Measurements from ENCODE around the gene KCTD15. TPM values are rescaled to one million over a fixed set of nuclear protein-coding genes. Genes with fewer than 3 reads are reported as not detected.

KCTD15 gene
- total and polyA plus RNA-seq, 5 donors, result 10.3 to 14.6 (median 10.9) TPM

GRCh38 chr19:33832633-33833032 lies 36.0 kb downstream of the KCTD15 start:
- WGBS, result 58% methylated on average over 7 of the region's 7 CpGs
- Histone ChIP-seq H3K27me3 (ENCODE audit: control insufficient read depth, insufficient read depth) (no peaks in the 10 kb centered on the region), H3K27ac (ENCODE audit: low read length) (no peak overlapping the region), H3K4me1 (ENCODE audit: control insufficient read depth, insufficient read depth, low read length) (no peaks in the 10 kb centered on the region), H3K4me3 (ENCODE audit: low read length) (no peak overlapping the region), H3K9me3 (ENCODE audit: control insufficient read depth, low read length) (no peaks in the 10 kb centered on the region)
- intact Hi-C loops (cut with DNase I), result no loop called here
- DNase-seq (no peak), ATAC-seq (no peak)

GRCh38 chr19:33840382-33840781 lies 43.7 kb downstream of the KCTD15 start:
- Histone ChIP-seq H3K9me3 (ENCODE audit: control insufficient read depth, low read length) (no peaks in the 10 kb centered on the region), H3K27me3 (ENCODE audit: control insufficient read depth, insufficient read depth) (no peaks in the 10 kb centered on the region), H3K27ac (ENCODE audit: low read length) (no peak overlapping the region), H3K4me3 (ENCODE audit: low read length) (no peak overlapping the region), H3K4me1 (ENCODE audit: control insufficient read depth, insufficient read depth, low read length) (no peaks in the 10 kb centered on the region)
- intact Hi-C loops (cut with DNase I), result no loop called here
- WGBS, result 81% methylated on average over 4 of the region's 4 CpGs
- no peak for DNase-seq
- ATAC-seq, result no peak

DNA sequence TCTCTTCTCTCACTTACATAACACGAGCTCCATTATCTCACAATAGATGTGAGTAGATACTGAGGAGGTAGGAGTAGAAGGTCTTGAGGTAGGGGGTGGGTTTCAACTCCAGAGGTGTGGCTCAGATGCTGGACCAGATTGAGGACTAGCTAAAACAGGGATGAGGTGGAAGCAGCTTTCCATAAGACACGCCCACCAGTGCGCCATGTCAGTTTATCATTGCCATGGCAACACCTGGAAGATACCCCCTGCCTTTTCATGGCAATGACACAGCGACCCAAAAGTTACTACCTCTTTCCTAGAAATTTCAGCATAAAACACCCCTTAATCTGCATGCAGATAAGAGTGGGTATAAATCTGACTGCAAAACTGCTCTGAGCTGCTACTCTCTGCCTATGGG lies 44.1 kb downstream of the KCTD15 start:
- ATAC-seq (no peak), DNase-seq (no peak)
- Histone ChIP-seq H3K4me3 (ENCODE audit: low read length) (no peak overlapping the region), H3K27ac (ENCODE audit: low read length) (no peak overlapping the region), H3K4me1 (ENCODE audit: control insufficient read depth, insufficient read depth, low read length) (no peaks in the 10 kb centered on the region), H3K27me3 (ENCODE audit: control insufficient read depth, insufficient read depth) (no peaks in the 10 kb centered on the region), H3K9me3 (ENCODE audit: control insufficient read depth, low read length) (no peaks in the 10 kb centered on the region)
- intact Hi-C loops (cut with DNase I), result no loop called here
- 71% methylated on average over 4 of the region's 4 CpGs for WGBS

DNA sequence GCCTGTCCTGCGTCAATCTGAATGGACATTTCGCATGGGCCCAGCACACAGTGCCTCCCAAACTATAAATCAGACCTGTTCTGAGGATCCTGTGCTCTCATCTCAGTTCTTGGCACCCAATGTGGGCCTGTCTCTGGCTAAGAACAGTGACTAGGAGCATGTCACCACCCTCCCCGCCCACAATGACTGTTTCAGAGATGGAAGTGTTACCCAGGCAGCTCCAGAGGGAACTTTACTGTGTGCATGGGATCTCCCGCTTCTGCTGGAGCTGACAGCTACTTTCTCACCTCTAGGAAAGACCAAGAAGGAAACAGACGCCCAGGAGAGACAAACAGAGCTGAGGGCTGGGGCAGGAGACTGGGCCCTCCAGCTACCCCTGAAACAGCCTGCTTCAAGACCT lies 45.0 kb downstream of the KCTD15 start:
- 77% methylated on average over 5 of the region's 5 CpGs for WGBS
- intact Hi-C loops (cut with DNase I), result no loop called here
- Histone ChIP-seq H3K4me1 (ENCODE audit: control insufficient read depth, insufficient read depth, low read length) (no peaks in the 10 kb centered on the region), H3K27ac (ENCODE audit: low read length) (no peak overlapping the region), H3K27me3 (ENCODE audit: control insufficient read depth, insufficient read depth) (no peaks in the 10 kb centered on the region), H3K4me3 (ENCODE audit: low read length) (no peak overlapping the region), H3K9me3 (ENCODE audit: control insufficient read depth, low read length) (no peaks in the 10 kb centered on the region)
- DNase-seq (no peak), ATAC-seq (no peak)

DNA sequence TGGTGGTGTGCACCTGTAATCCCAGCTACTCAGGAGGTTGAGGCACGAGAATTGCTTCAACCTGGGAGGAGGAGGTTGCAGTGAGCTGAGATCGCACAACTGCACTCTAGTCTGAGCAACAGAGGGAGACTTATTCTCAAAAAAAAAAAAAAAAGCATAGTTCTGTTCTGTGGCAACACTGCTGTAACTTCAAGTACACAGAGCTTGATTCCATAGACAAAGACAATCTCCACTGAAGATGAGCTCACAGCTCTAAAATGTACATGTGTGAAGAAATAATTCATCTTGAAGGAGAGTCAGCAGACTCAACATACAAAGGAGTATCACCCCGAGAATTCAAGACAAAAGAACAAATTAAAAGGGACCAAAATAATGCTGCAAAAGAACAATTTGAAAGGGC lies 47.8 kb downstream of the KCTD15 start:
- no peak for ATAC-seq
- no peak overlapping the region for H3K4me3 ChIP-seq (ENCODE audit: low read length)
- H3K9me3 ChIP-seq (ENCODE audit: control insufficient read depth, low read length), result no peaks in the 10 kb centered on the region
- DNase-seq, result no peak
- WGBS, result 80% methylated on average over 3 of the region's 3 CpGs
- no peaks in the 10 kb centered on the region for H3K4me1 ChIP-seq (ENCODE audit: control insufficient read depth, insufficient read depth, low read length)
- intact Hi-C loops (cut with DNase I), result no loop called here
- no peak overlapping the region for H3K27ac ChIP-seq (ENCODE audit: low read length)
- no peaks in the 10 kb centered on the region for H3K27me3 ChIP-seq (ENCODE audit: control insufficient read depth, insufficient read depth)

DNA sequence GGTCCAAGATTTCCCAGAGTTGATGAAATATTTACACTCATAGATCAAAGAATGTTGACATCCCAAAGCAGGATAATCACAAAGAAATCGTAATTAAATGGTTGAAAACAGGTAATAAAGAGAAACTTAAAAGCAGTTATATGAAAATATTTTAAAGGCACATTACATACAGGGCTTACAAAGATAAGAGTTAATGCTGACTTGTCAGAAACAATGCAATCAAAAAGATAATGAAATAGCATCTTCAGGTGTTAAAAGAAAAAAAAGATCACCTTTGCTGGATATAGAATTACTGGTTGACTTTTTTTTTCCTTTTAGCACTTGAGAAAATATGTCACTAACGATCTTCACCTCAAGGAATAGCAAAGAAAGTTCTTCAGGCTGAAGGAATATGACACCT lies 48.8 kb downstream of the KCTD15 start:
- intact Hi-C loops (cut with DNase I), result no loop called here

DNA sequence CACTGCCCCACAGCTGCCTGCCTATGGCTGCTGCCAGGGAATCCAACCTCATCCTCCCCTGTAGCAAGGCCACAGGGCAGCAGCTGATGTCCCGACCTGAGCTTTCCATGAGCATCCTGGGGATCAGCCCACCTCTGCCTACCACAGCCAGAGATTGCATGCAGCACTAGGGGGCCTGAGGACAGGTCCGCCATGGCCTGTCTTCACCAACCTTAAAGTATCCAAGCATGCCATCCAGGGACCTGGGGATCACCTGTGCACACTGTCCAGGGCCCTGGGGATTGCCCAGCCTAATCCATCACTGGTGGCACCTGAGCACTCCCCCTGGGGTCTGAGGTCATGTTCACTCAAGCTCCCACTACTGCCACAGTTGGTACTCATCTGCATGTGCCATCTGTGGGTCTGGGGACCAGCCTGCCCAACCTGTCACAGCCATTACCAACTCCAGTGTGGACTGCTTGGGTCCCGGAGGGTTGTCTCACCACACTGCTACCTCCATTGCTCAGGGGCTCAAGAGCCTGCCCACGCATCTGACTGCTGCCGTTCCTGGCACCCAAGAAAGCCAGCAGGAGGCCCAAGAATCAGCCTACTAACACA lies 53.0 kb downstream of the KCTD15 start:
- 91% methylated on average over 5 of the region's 5 CpGs for WGBS
- no peak for ATAC-seq
- Histone ChIP-seq H3K27me3 (ENCODE audit: control insufficient read depth, insufficient read depth) (no peaks in the 10 kb centered on the region), H3K4me3 (ENCODE audit: low read length) (no peak overlapping the region), H3K27ac (ENCODE audit: low read length) (no peak overlapping the region), H3K9me3 (ENCODE audit: control insufficient read depth, low read length) (no peaks in the 10 kb centered on the region), H3K4me1 (ENCODE audit: control insufficient read depth, insufficient read depth, low read length) (no peaks in the 10 kb centered on the region)
- intact Hi-C loops (cut with DNase I), result no loop called here
- DNase-seq, result no peak

More for the DNA sequence above, 48.8 kb downstream of the KCTD15 start:
- H3K27me3 ChIP-seq (ENCODE audit: control insufficient read depth, insufficient read depth), result no peaks in the 10 kb centered on the region
- 77% methylated on average over 2 of the region's 2 CpGs for WGBS
- H3K4me3 ChIP-seq (ENCODE audit: low read length), result no peak overlapping the region
- no peak overlapping the region for H3K27ac ChIP-seq (ENCODE audit: low read length)
- H3K9me3 ChIP-seq (ENCODE audit: control insufficient read depth, low read length), result no peaks in the 10 kb centered on the region
- no peak for DNase-seq
- H3K4me1 ChIP-seq (ENCODE audit: control insufficient read depth, insufficient read depth, low read length), result no peaks in the 10 kb centered on the region
- ATAC-seq, result no peak

DNA sequence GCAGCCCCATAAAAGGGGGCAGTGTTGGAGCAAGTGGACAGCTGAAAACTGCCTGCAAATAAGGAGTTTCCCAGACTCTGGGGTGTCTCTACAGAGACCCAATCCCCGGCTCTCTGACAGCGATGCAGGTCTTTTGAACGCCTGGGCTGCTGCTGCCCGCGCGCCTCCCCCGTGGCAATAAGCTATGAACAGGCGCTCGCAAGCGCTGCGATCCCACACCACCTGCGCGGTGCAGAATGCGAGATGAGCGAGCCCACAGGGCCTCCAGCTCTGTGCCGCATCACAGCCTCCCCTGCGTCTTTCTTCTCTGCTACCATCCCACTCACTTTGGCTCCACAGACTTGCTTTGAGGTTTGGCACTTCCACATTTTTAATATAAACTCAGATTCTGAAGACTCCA lies 62.3 kb downstream of the KCTD15 start:
- DNase-seq, result no peak
- no peaks in the 10 kb centered on the region for H3K9me3 ChIP-seq (ENCODE audit: control insufficient read depth, low read length)
- intact Hi-C loops (cut with DNase I), result no loop called here
- no peak for ATAC-seq
- no peak overlapping the region for H3K4me3 ChIP-seq (ENCODE audit: low read length)
- H3K4me1 ChIP-seq (ENCODE audit: control insufficient read depth, insufficient read depth, low read length), result no peaks in the 10 kb centered on the region
- WGBS, result 83% methylated on average over 17 of the region's 17 CpGs
- no peak overlapping the region for H3K27ac ChIP-seq (ENCODE audit: low read length)
- no peaks in the 10 kb centered on the region for H3K27me3 ChIP-seq (ENCODE audit: control insufficient read depth, insufficient read depth)

GRCh38 chr19:33860312-33861090 lies 63.8 kb downstream of the KCTD15 start:
- no peak for DNase-seq
- Histone ChIP-seq H3K4me1 (ENCODE audit: control insufficient read depth, insufficient read depth, low read length) (no peaks in the 10 kb centered on the region), H3K27ac (ENCODE audit: low read length) (no peak overlapping the region), H3K9me3 (ENCODE audit: control insufficient read depth, low read length) (no peaks in the 10 kb centered on the region), H3K4me3 (ENCODE audit: low read length) (no peak overlapping the region), H3K27me3 (ENCODE audit: control insufficient read depth, insufficient read depth) (no peaks in the 10 kb centered on the region)
- ATAC-seq, result no peak
- 76% methylated on average over 10 of the region's 10 CpGs for WGBS
- intact Hi-C loops (cut with DNase I), result no loop called here

DNA sequence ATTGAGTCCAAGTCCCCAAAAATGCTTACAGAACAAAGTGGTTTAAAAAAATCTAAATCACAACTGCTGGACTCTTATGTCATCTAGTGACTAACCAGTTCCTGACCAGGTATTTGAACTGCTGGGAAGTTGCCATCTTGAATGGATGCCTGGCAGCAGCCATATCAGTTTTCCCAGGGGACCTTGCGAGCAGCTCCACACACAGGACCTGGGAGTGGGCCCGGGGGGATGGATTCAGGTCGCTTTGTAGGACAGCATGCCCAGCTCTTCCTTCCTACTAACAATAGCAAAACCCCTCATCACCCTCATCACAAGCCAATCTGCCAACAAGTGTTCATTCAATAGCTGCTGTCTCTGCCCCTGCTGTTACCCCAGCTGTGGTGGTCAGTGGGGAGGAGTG lies 65.3 kb downstream of the KCTD15 start:
- intact Hi-C loops (cut with DNase I), result no loop called here
- ATAC-seq (no peak), DNase-seq (no peak)
- H3K27me3 ChIP-seq (ENCODE audit: control insufficient read depth, insufficient read depth), result no peaks in the 10 kb centered on the region
- no peak overlapping the region for H3K27ac ChIP-seq (ENCODE audit: low read length)
- 87% methylated on average over 3 of the region's 3 CpGs for WGBS
- H3K4me3 ChIP-seq (ENCODE audit: low read length), result no peak overlapping the region
- no peaks in the 10 kb centered on the region for H3K9me3 ChIP-seq (ENCODE audit: control insufficient read depth, low read length)
- no peaks in the 10 kb centered on the region for H3K4me1 ChIP-seq (ENCODE audit: control insufficient read depth, insufficient read depth, low read length)

DNA sequence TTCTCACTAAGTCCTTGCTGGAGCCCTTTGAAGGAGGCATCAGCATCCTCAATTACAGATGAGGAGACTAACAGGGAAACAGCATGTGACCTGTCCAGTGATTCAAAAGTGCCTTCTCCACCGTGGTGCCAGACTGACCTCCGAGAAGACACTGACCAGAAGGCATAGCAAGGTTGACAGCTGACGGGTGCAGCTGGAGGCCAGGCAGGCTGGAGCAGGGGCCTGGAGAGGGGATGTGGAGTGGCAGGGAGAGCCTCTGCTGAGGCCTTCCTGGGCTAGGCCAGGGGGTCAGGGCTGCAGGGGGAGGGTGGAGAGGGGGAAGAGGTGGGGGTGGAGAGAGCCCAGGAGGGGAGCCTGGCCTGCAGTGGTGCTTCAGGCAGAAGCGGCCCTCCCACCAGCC lies 66.3 kb downstream of the KCTD15 start:
- Histone ChIP-seq H3K4me1 (ENCODE audit: control insufficient read depth, insufficient read depth, low read length) (no peaks in the 10 kb centered on the region), H3K27me3 (ENCODE audit: control insufficient read depth, insufficient read depth) (no peaks in the 10 kb centered on the region), H3K27ac (ENCODE audit: low read length) (no peak overlapping the region), H3K9me3 (ENCODE audit: control insufficient read depth, low read length) (no peaks in the 10 kb centered on the region), H3K4me3 (ENCODE audit: low read length) (no peak overlapping the region)
- DNase-seq, result no peak
- WGBS, result 58% methylated on average over 4 of the region's 4 CpGs
- no peak for ATAC-seq
- intact Hi-C loops (cut with DNase I), result no loop called here
